ENCODE measurements around the gene MCHR2.
A peak's percentile ranks its signal among the peaks of the same experiment; 100 is the strongest.

The MCHR2 gene

GRCh38 chr6:99905209-99906106 lies 88.6 kb downstream of the MCHR2 start:
- DNase-seq (ENCODE audit: low spot score) = peak; percentile 71

GRCh38 chr6:99901596-99902384 lies 92.2 kb downstream of the MCHR2 start:
- DNase-seq (ENCODE audit: low spot score) = no peak

GRCh38 chr6:99894815-99895214 lies 99.2 kb downstream of the MCHR2 start:
- no peak for DNase-seq (ENCODE audit: low spot score)

- DNase-seq (ENCODE audit: low spot score) = no peak
Measured at GRCh38 chr6:99887066-99887465, 107.0 kb downstream of the MCHR2 start.

- no peak for DNase-seq (ENCODE audit: low spot score)
Measured at GRCh38 chr6:99885051-99885450, 109.0 kb downstream of the MCHR2 start.

- DNase-seq (ENCODE audit: low spot score) = no peak
Measured at GRCh38 chr6:99882128-99882702, 111.8 kb downstream of the MCHR2 start.

- DNase-seq (ENCODE audit: low spot score) = no peak
Measured at GRCh38 chr6:99879431-99879830, 114.6 kb downstream of the MCHR2 start.

- DNase-seq (ENCODE audit: low spot score) = no peak
Measured at GRCh38 chr6:99875068-99875467, 119.0 kb downstream of the MCHR2 start.

GRCh38 chr6:99873084-99873483 lies 120.9 kb downstream of the MCHR2 start:
- no peak for DNase-seq (ENCODE audit: low spot score)

GRCh38 chr6:99871641-99872040 lies 122.4 kb downstream of the MCHR2 start:
- DNase-seq (ENCODE audit: low spot score) = no peak
